ENCODE data around the gene MAPKAPK3. TPM values are rescaled to one million over a fixed set of nuclear protein-coding genes. Genes with fewer than 3 reads are reported as not detected.
"Not testable (repeated sequence)": the region's sequence is repeated elsewhere in the genome, so short reads cannot be mapped to it uniquely, and the experiment has no call there.

MAPKAPK3 gene
- total RNA-seq, 1 donor = 55.2 TPM

- no peak overlapping the region for H3K4me3 ChIP-seq (ENCODE audit: low read depth, low read length)
- DNase-seq (ENCODE audit: low read depth) = no peak
- no peak for TF ChIP-seq CTCF (IDR thresholded peaks at IDR 0.05; ENCODE audit: insufficient read depth, low read length)
Measured at GRCh38 chr3:50658416-50658815, 41.5 kb downstream of the MAPKAPK3 start.

- no peak overlapping the region for H3K4me3 ChIP-seq (ENCODE audit: low read depth, low read length)
- TF ChIP-seq CTCF (IDR thresholded peaks at IDR 0.05; ENCODE audit: insufficient read depth, low read length) = no peak
- no peak for DNase-seq (ENCODE audit: low read depth)
Measured at GRCh38 chr3:50658831-50659230, 41.9 kb downstream of the MAPKAPK3 start.

GRCh38 chr3:50660386-50660785 lies 43.4 kb downstream of the MAPKAPK3 start:
- TF ChIP-seq CTCF (IDR thresholded peaks at IDR 0.05; ENCODE audit: insufficient read depth, low read length) = no peak
- H3K4me3 ChIP-seq (ENCODE audit: low read depth, low read length) = no peak overlapping the region
- DNase-seq (ENCODE audit: low read depth) = no peak

GRCh38 chr3:50661321-50661837 lies 44.4 kb downstream of the MAPKAPK3 start:
- no peak overlapping the region for H3K4me3 ChIP-seq (ENCODE audit: low read depth, low read length)
- DNase-seq (ENCODE audit: low read depth) = no peak
- no peak for TF ChIP-seq CTCF (IDR thresholded peaks at IDR 0.05; ENCODE audit: insufficient read depth, low read length)

- H3K4me3 ChIP-seq (ENCODE audit: low read depth, low read length) = no peak overlapping the region
- DNase-seq (ENCODE audit: low read depth) = no peak
- no peak for TF ChIP-seq CTCF (IDR thresholded peaks at IDR 0.05; ENCODE audit: insufficient read depth, low read length)
Measured at GRCh38 chr3:50662408-50662807, 45.5 kb downstream of the MAPKAPK3 start.

GRCh38 chr3:50665081-50665840 lies 48.3 kb downstream of the MAPKAPK3 start:
- TF ChIP-seq CTCF (IDR thresholded peaks at IDR 0.05; ENCODE audit: insufficient read depth, low read length) = no peak
- no peak overlapping the region for H3K4me3 ChIP-seq (ENCODE audit: low read depth, low read length)
- DNase-seq (ENCODE audit: low read depth) = peak; percentile 12

GRCh38 chr3:50665841-50666115 lies 48.8 kb downstream of the MAPKAPK3 start:
- H3K4me3 ChIP-seq (ENCODE audit: low read depth, low read length); DNase-seq (ENCODE audit: low read depth): not testable (repeated sequence)

All from fibroblast of the aortic adventitia (primary cell).